Naive B cell (primary cell): ENCODE data around the gene ERMN. TPM values are rescaled to one million over a fixed set of nuclear protein-coding genes. Genes with fewer than 3 reads are reported as not detected.
A peak's percentile ranks its signal among the peaks of the same experiment; 100 is the strongest.
"Not testable (repeated sequence)": the region's sequence is repeated elsewhere in the genome, so short reads cannot be mapped to it uniquely, and the experiment has no call there.

ENCODE experiments used
- ATAC-seq, 2 donors: fragments of 150-1000 bp; cut with Tn5 transposase; 2 replicates each; pipeline ENCODE4 v1.10.0; 2021; ENCODE audit warnings: low read depth in 2 of 2, mild to moderate bottlenecking in 2 of 2, moderate library complexity in 2 of 2
- DNase-seq: peaks from one replicate; pipeline ENCODE4 v3.0.0; 2022
- H3K27ac Mint-ChIP-seq, 6 donors: one replicate each; pipeline ENCODE4 v1.8.0; 2020 to 2022; ENCODE audit warnings: mild to moderate bottlenecking in 6 of 6, mixed read lengths in 6 of 6, moderate library complexity in 5 of 6, inconsistent platforms in 2 of 6
- H3K27me3 Mint-ChIP-seq, 3 donors: one replicate each; pipeline ENCODE4 v1.8.0; 2021 to 2022; ENCODE audit warnings: mixed read lengths in 3 of 3, mild to moderate bottlenecking in 1 of 3
- H3K36me3 Mint-ChIP-seq, 2 donors: one replicate each; pipeline ENCODE4 v1.8.0; 2020 to 2022; ENCODE audit warnings: mixed read lengths in 2 of 2, inconsistent platforms in 1 of 2, mild to moderate bottlenecking in 1 of 2
- H3K4me1 Mint-ChIP-seq, 3 donors: one replicate each; pipeline ENCODE4 v1.8.0; 2020 to 2022; ENCODE audit warnings: mixed read lengths in 3 of 3, inconsistent platforms in 1 of 3, mild to moderate bottlenecking in 1 of 3, moderate library complexity in 1 of 3
- H3K4me3 Mint-ChIP-seq, 8 donors: one replicate each; pipeline ENCODE4 v1.8.0; 2020 to 2022; ENCODE audit warnings: mild to moderate bottlenecking in 8 of 8, mixed read lengths in 8 of 8, moderate library complexity in 8 of 8, inconsistent platforms in 2 of 8
- H3K9me3 Mint-ChIP-seq, 7 donors: one replicate each; pipeline ENCODE4 v1.8.0; 2020 to 2022; ENCODE audit warnings: mixed read lengths in 7 of 7, mild to moderate bottlenecking in 5 of 7, inconsistent platforms in 2 of 7, moderate library complexity in 1 of 7
- polyA plus RNA-seq, 6 donors: library from polyadenylated mRNA; unstranded; fragments of 300-500 nt; fragmentation: Illumina TruSeq; gene quantifications; one replicate each; pipeline ENCODE4 v1.2.3, GENCODE V29; 2021; ENCODE audit warnings: low read depth in 6 of 6

ERMN gene
- polyA plus RNA-seq, 6 donors from 2014 or later, result 0.08 to 0.56 (median 0.28) TPM; not detected in 1

- H3K4me3 Mint-ChIP-seq, result no peak overlapping the region
- H3K27me3 Mint-ChIP-seq, result no peaks in the 10 kb centered on the region
- no peak for ATAC-seq
- H3K36me3 Mint-ChIP-seq, result peaks cover 35 to 47% of the 10 kb centered on the region in 2 donors
- H3K9me3 Mint-ChIP-seq, result peaks cover 30 to 43% (median 40%) of the 10 kb centered on the region in 7 donors
- H3K27ac Mint-ChIP-seq, result peak overlapping the region in 3 of 6 donors; percentile 23 to 57 (median 35)
- no peak for DNase-seq
- peaks cover 8 to 16% (median 11%) of the 10 kb centered on the region in 3 donors for H3K4me1 Mint-ChIP-seq
These were observed 20.2 kb upstream of the ERMN start for GRCh38 chr2:157345647-157346389.

GRCh38 chr2:157341381-157341780 is 15.8 kb upstream of the ERMN start:
- H3K36me3 Mint-ChIP-seq, result peaks cover 36 to 51% of the 10 kb centered on the region in 2 donors
- peaks cover under 1 to 11% (median 6%) of the 10 kb centered on the region in 3 donors for H3K4me1 Mint-ChIP-seq
- DNase-seq, ATAC-seq, H3K27me3 Mint-ChIP-seq, H3K4me3 Mint-ChIP-seq: not testable (repeated sequence)
- H3K9me3 Mint-ChIP-seq, result peaks cover 30 to 43% (median 40%) of the 10 kb centered on the region in 7 donors
- H3K27ac Mint-ChIP-seq, result peak overlapping the region in 3 of 6 donors; percentile 6 to 62 (median 17)

- DNase-seq (no peak), ATAC-seq (no peak)
- Mint-ChIP-seq H3K36me3 (peaks cover 32 to 46% of the 10 kb centered on the region in 2 donors), H3K27me3 (no peaks in the 10 kb centered on the region), H3K27ac (no peak overlapping the region), H3K4me1 (peaks cover 5 to 16% (median 10%) of the 10 kb centered on the region in 3 donors), H3K9me3 (peaks cover 27 to 40% (median 37%) of the 10 kb centered on the region in 7 donors), H3K4me3 (no peak overlapping the region)
These were observed 14.5 kb upstream of the ERMN start for GRCh38 chr2:157339965-157340655.

- peaks cover 23 to 25% of the 10 kb centered on the region in 2 donors for H3K36me3 Mint-ChIP-seq
- H3K27ac Mint-ChIP-seq, result no peak overlapping the region
- H3K4me3 Mint-ChIP-seq, result no peak overlapping the region
- ATAC-seq, result no peak
- no peak for DNase-seq
- peaks cover 8 to 20% (median 17%) of the 10 kb centered on the region in 7 donors for H3K9me3 Mint-ChIP-seq
- no peaks in the 10 kb centered on the region for H3K27me3 Mint-ChIP-seq
- peaks cover 5 to 16% (median 10%) of the 10 kb centered on the region in 3 donors for H3K4me1 Mint-ChIP-seq
These were observed 12.4 kb upstream of the ERMN start for GRCh38 chr2:157337978-157338377.

- ATAC-seq, result peak in 1 of 2 donors; percentile 58
- peak; percentile 23 for DNase-seq
- peaks cover 7 to 9% of the 10 kb centered on the region in 2 donors for H3K36me3 Mint-ChIP-seq
- H3K4me3 Mint-ChIP-seq, result peak overlapping the region in 2 of 8 donors; percentile 38 to 79
- H3K27me3 Mint-ChIP-seq, result no peaks in the 10 kb centered on the region
- peak overlapping the region in 3 of 6 donors; percentile 71 to 90 (median 72) for H3K27ac Mint-ChIP-seq
- peaks cover 0 to 4% (median 1%) of the 10 kb centered on the region in 7 donors for H3K9me3 Mint-ChIP-seq
- peaks cover 5 to 9% (median 6%) of the 10 kb centered on the region in 3 donors for H3K4me1 Mint-ChIP-seq
These were observed 10.8 kb upstream of the ERMN start for GRCh38 chr2:157336137-157337010.

GRCh38 chr2:157334797-157335196 is 9.2 kb upstream of the ERMN start:
- Mint-ChIP-seq H3K27ac (peak overlapping the region in 1 of 6 donors; percentile 12), H3K4me3 (no peak overlapping the region)

GRCh38 chr2:157334335-157334734 is 8.7 kb upstream of the ERMN start:
- H3K4me3 Mint-ChIP-seq, result no peak overlapping the region
- ATAC-seq (no peak), DNase-seq (no peak)
- H3K27ac Mint-ChIP-seq, result peak overlapping the region in 1 of 6 donors; percentile 5
- no peaks in the 10 kb centered on the region for H3K27me3 Mint-ChIP-seq
- no peaks in the 10 kb centered on the region for H3K9me3 Mint-ChIP-seq
- peaks cover 5 to 8% (median 6%) of the 10 kb centered on the region in 3 donors for H3K4me1 Mint-ChIP-seq
- H3K36me3 Mint-ChIP-seq, result no peaks in the 10 kb centered on the region

More at GRCh38 chr2:157334797-157335196, 9.2 kb upstream of the ERMN start:
- H3K4me1 Mint-ChIP-seq, result peaks cover 5 to 8% (median 6%) of the 10 kb centered on the region in 3 donors
- no peaks in the 10 kb centered on the region for H3K27me3 Mint-ChIP-seq
- DNase-seq (no peak), ATAC-seq (no peak)
- H3K36me3 Mint-ChIP-seq, result no peaks in the 10 kb centered on the region
- no peaks in the 10 kb centered on the region for H3K9me3 Mint-ChIP-seq

GRCh38 chr2:157333304-157334047 is 7.9 kb upstream of the ERMN start:
- H3K4me1 Mint-ChIP-seq, result peaks cover 5 to 10% (median 6%) of the 10 kb centered on the region in 3 donors
- no peaks in the 10 kb centered on the region for H3K36me3 Mint-ChIP-seq
- H3K27ac Mint-ChIP-seq, result no peak overlapping the region
- no peak for ATAC-seq
- no peak for DNase-seq
- no peak overlapping the region for H3K4me3 Mint-ChIP-seq
- no peaks in the 10 kb centered on the region for H3K9me3 Mint-ChIP-seq
- H3K27me3 Mint-ChIP-seq, result no peaks in the 10 kb centered on the region

GRCh38 chr2:157329524-157329923 is 3.9 kb upstream of the ERMN start:
- no peak for ATAC-seq
- no peak overlapping the region for H3K4me3 Mint-ChIP-seq
- H3K36me3 Mint-ChIP-seq, result no peaks in the 10 kb centered on the region
- no peak for DNase-seq
- no peaks in the 10 kb centered on the region for H3K9me3 Mint-ChIP-seq
- H3K27ac Mint-ChIP-seq, result peak overlapping the region in 2 of 6 donors; percentile 62 to 87
- peaks cover 7 to 18% (median 13%) of the 10 kb centered on the region in 3 donors for H3K4me1 Mint-ChIP-seq
- no peaks in the 10 kb centered on the region for H3K27me3 Mint-ChIP-seq

- no peaks in the 10 kb centered on the region for H3K9me3 Mint-ChIP-seq
- DNase-seq (peak; percentile 63), ATAC-seq (peak; percentile 96 to 97)
- peak overlapping the region; percentile 2 to 80 (median 50) for H3K27ac Mint-ChIP-seq
- peak overlapping the region in 4 of 8 donors; percentile 13 to 49 (median 34) for H3K4me3 Mint-ChIP-seq
- peaks cover 7 to 18% (median 13%) of the 10 kb centered on the region in 3 donors for H3K4me1 Mint-ChIP-seq
- H3K36me3 Mint-ChIP-seq, result peaks cover 0 to 5% of the 10 kb centered on the region in 2 donors
- no peaks in the 10 kb centered on the region for H3K27me3 Mint-ChIP-seq
These were observed 2.2 kb upstream of the ERMN start for GRCh38 chr2:157327621-157328500.

- Mint-ChIP-seq H3K9me3 (no peaks in the 10 kb centered on the region), H3K4me3 (no peak overlapping the region), H3K36me3 (peaks cover 0 to 5% of the 10 kb centered on the region in 2 donors), H3K27me3 (no peaks in the 10 kb centered on the region), H3K4me1 (peaks cover 7 to 18% (median 13%) of the 10 kb centered on the region in 3 donors), H3K27ac (peak overlapping the region in 3 of 6 donors; percentile 3 to 76 (median 32))
- DNase-seq (no peak), ATAC-seq (no peak)
These were observed 1.6 kb upstream of the ERMN start for GRCh38 chr2:157327200-157327599.
